CD14-positive monocyte (primary cell): ENCODE data around the gene FNDC10. TPM values are rescaled to one million over a fixed set of nuclear protein-coding genes. Genes with fewer than 3 reads are reported as not detected.
A peak's percentile ranks its signal among the peaks of the same experiment; 100 is the strongest.

Experiments
- DNase-seq, 3 donors: peaks; one replicate each; pipeline ENCODE4 v3.0.0-alpha.2; 2011 to 2022
- H2AFZ ChIP-seq: 2 replicates; pipeline ENCODE4 v1.6.0; 2012; ENCODE audit warnings: mild to moderate bottlenecking, low read depth, low read length, inconsistent platforms; ENCODE audit not compliant: insufficient read depth, poor library complexity, severe bottlenecking
- H3K27ac ChIP-seq, 2 donors: 1 replicate in 1 of 2; 2 replicates in 1 of 2; pipeline ENCODE4 v1.5.1; 2012 to 2013; ENCODE audit warnings: low read length in 2 of 2, control low read depth in 1 of 2, inconsistent platforms in 1 of 2, low read depth in 1 of 2, mild to moderate bottlenecking in 1 of 2
- H3K27me3 ChIP-seq, 2 donors: one replicate each; pipeline versions ENCODE4 v1.6.0 to v1.6.1; 2011 to 2013; ENCODE audit warnings: low read length in 2 of 2; ENCODE audit not compliant: control insufficient read depth in 2 of 2, insufficient read depth in 2 of 2
- H3K36me3 ChIP-seq, 2 donors: replicated peaks in 1 of 2; 1 replicate in 1 of 2; 2 replicates in 1 of 2; pipeline versions ENCODE4 v1.5.1 to v1.6.1; 2012 to 2013; ENCODE audit warnings: low read length in 2 of 2, control low read depth in 1 of 2, inconsistent platforms in 1 of 2, mild to moderate bottlenecking in 1 of 2; ENCODE audit not compliant: insufficient read depth in 2 of 2, control insufficient read depth in 1 of 2
- H3K4me1 ChIP-seq, 2 donors: 1 replicate in 1 of 2; 2 replicates in 1 of 2; pipeline versions ENCODE4 v1.5.1 to v1.6.1; 2012 to 2013; ENCODE audit warnings: low read length in 2 of 2, control low read depth in 1 of 2, inconsistent platforms in 1 of 2, mild to moderate bottlenecking in 1 of 2, moderate library complexity in 1 of 2; ENCODE audit not compliant: insufficient read depth in 2 of 2, control insufficient read depth in 1 of 2
- H3K4me2 ChIP-seq: replicated peaks from 2 replicates; pipeline ENCODE3; 2012; ENCODE audit warnings: low read length, moderate library complexity, mild to moderate bottlenecking; ENCODE audit not compliant: poor library complexity, severe bottlenecking; ENCODE audit errors: extremely low read depth
- H3K4me3 ChIP-seq, 3 experiments: fragments of 200-600 bp in 1 of 3; sonication (generic) in 1 of 3; replicated peaks in 1 of 3; 1 replicate in 2 of 3; 2 replicates in 1 of 3; pipeline ENCODE4 v1.5.1; 2011 to 2013; ENCODE audit warnings: low read length in 3 of 3, mild to moderate bottlenecking in 3 of 3, control low read depth in 2 of 3, low read depth in 2 of 3, inconsistent platforms in 1 of 3, moderate library complexity in 1 of 3
- H3K79me2 ChIP-seq: 2 replicates; pipeline ENCODE4 v1.6.0; 2012; ENCODE audit warnings: mild to moderate bottlenecking, control low read depth, inconsistent platforms, low read length, moderate library complexity; ENCODE audit not compliant: insufficient read depth
- H3K9ac ChIP-seq: 2 replicates; pipeline ENCODE4 v1.6.0; 2017; ENCODE audit warnings: low read length, mild to moderate bottlenecking; ENCODE audit not compliant: insufficient read depth, poor library complexity, severe bottlenecking
- H3K9me3 ChIP-seq, 2 donors: replicated peaks in 1 of 2; 1 replicate in 1 of 2; 2 replicates in 1 of 2; pipeline versions ENCODE4 v1.5.1 to v1.6.1; 2012 to 2013; ENCODE audit warnings: low read length in 2 of 2, control low read depth in 1 of 2; ENCODE audit not compliant: control insufficient read depth in 1 of 2, insufficient read depth in 1 of 2
- H4K20me1 ChIP-seq: 2 replicates; pipeline ENCODE4 v1.6.0; 2012; ENCODE audit warnings: mild to moderate bottlenecking, low read length, control low read depth, moderate library complexity; ENCODE audit not compliant: insufficient read depth
- H3K27ac Mint-ChIP-seq, 7 donors: one replicate each; pipeline ENCODE4 v1.8.0; 2020; ENCODE audit warnings: mild to moderate bottlenecking in 7 of 7, mixed read lengths in 7 of 7, moderate library complexity in 6 of 7, inconsistent platforms in 2 of 7
- H3K27me3 Mint-ChIP-seq, 3 donors: one replicate each; pipeline ENCODE4 v1.8.0; 2021 to 2022; ENCODE audit warnings: low read depth in 3 of 3, mild to moderate bottlenecking in 3 of 3, mixed read lengths in 3 of 3, moderate library complexity in 3 of 3, inconsistent platforms in 1 of 3
- H3K36me3 Mint-ChIP-seq, 2 donors: one replicate each; pipeline ENCODE4 v1.8.0; 2020; ENCODE audit warnings: mixed read lengths in 2 of 2, inconsistent platforms in 1 of 2, mild to moderate bottlenecking in 1 of 2
- H3K4me1 Mint-ChIP-seq: one replicate; pipeline ENCODE4 v1.8.0; 2020; ENCODE audit warnings: mild to moderate bottlenecking, mixed read lengths
- H3K4me3 Mint-ChIP-seq, 2 donors: one replicate each; pipeline ENCODE4 v1.8.0; 2020; ENCODE audit warnings: mild to moderate bottlenecking in 2 of 2, mixed read lengths in 2 of 2, moderate library complexity in 1 of 2
- H3K9me3 Mint-ChIP-seq, 7 donors: one replicate each; pipeline ENCODE4 v1.8.0; 2020 to 2022; ENCODE audit warnings: mixed read lengths in 7 of 7, mild to moderate bottlenecking in 6 of 7, moderate library complexity in 6 of 7, inconsistent platforms in 2 of 7
- CTCF ChIP-seq: fragments of 200-600 bp; IDR thresholded peaks from one replicate; pipeline ENCODE4 v1.8.0; 2022; ENCODE audit warnings: antibody characterized with exemption, mild to moderate bottlenecking
- WGBS: methylation state at CpG from one replicate; pipeline ENCODE4 v1.1.5; 2013; ENCODE audit warnings: missing lambda C conversion rate; ENCODE audit not compliant: insufficient coverage; 5-methylcytosine and 5-hydroxymethylcytosine counted together
- intact Hi-C, 2 donors: fragments of 100-400 bp; cut with micrococcal nuclease; formaldehyde crosslinking; loops; one replicate each; pipeline versions ENCODE4 v1.15.0 to v1.15.1; 2023
- polyA plus RNA-seq, 3 donors: library from polyadenylated mRNA; depleted of rRNA in 1 of 3; unstranded in 2 of 3; stranded (reverse) in 1 of 3; fragments of 300-500 nt in 2 of 3; fragments of >200 nt in 1 of 3; fragmentation: Illumina TruSeq in 2 of 3; gene quantifications; 1 replicate in 2 of 3; 2 replicates in 1 of 3; pipeline ENCODE4 v1.2.3, GENCODE V29; 2012 to 2021

The FNDC10 gene
- polyA plus RNA-seq, 3 donors = 0.46 to 3.4 (median 1.5) TPM

- no peak overlapping the region for H3K4me3 ChIP-seq
- H3K27me3 ChIP-seq = no peaks in the 10 kb centered on the region
- H3K9me3 ChIP-seq = no peaks in the 10 kb centered on the region
- no peak overlapping the region for H2AFZ ChIP-seq
- H3K36me3 ChIP-seq = peaks cover 56 to 72% of the 10 kb centered on the region in 2 donors
- DNase-seq = no peak
- H3K9ac ChIP-seq = no peak overlapping the region
- peaks cover 90% of the 10 kb centered on the region for H4K20me1 ChIP-seq
- WGBS = 99% methylated on average over 10 of the region's 15 CpGs
- Mint-ChIP-seq H3K4me1 (no peaks in the 10 kb centered on the region), H3K27me3 (peaks cover 0 to 4% (median 0%) of the 10 kb centered on the region in 3 donors), H3K27ac (peak overlapping the region in 3 of 7 donors; percentile 47 to 70 (median 50)), H3K36me3 (peaks cover 48 to 71% of the 10 kb centered on the region in 2 donors), H3K9me3 (no peaks in the 10 kb centered on the region), H3K4me3 (no peak overlapping the region)
- H3K4me2 ChIP-seq = no peak overlapping the region
- peaks cover 60% of the 10 kb centered on the region for H3K79me2 ChIP-seq
- no peak overlapping the region for H3K27ac ChIP-seq
- no peak for TF ChIP-seq CTCF
- intact Hi-C loops = no loop called here
- H3K4me1 ChIP-seq = no peaks in the 10 kb centered on the region
These were observed 38.0 kb downstream of the FNDC10 start for GRCh38 chr1:1561801-1562470.

- H3K4me3 Mint-ChIP-seq = no peak overlapping the region
- H3K4me2 ChIP-seq = no peak overlapping the region
- H3K9me3 ChIP-seq = no peaks in the 10 kb centered on the region
- peaks cover 0 to 3% (median 0%) of the 10 kb centered on the region in 3 donors for H3K27me3 Mint-ChIP-seq
- no peaks in the 10 kb centered on the region for H3K4me1 ChIP-seq
- H4K20me1 ChIP-seq = peaks cover 90% of the 10 kb centered on the region
- peaks cover 0 to 1% (median 0%) of the 10 kb centered on the region in 7 donors for H3K9me3 Mint-ChIP-seq
- H3K4me1 Mint-ChIP-seq = no peaks in the 10 kb centered on the region
- H3K4me3 ChIP-seq = no peak overlapping the region
- no peaks in the 10 kb centered on the region for H3K27me3 ChIP-seq
- no peak for TF ChIP-seq CTCF
- peaks cover 44% of the 10 kb centered on the region for H3K79me2 ChIP-seq
- H2AFZ ChIP-seq = no peak overlapping the region
- WGBS = 100% methylated on average over 4 of the region's 9 CpGs
- H3K36me3 Mint-ChIP-seq = peaks cover 44 to 65% of the 10 kb centered on the region in 2 donors
- H3K9ac ChIP-seq = no peak overlapping the region
- no peak overlapping the region for H3K27ac Mint-ChIP-seq
- H3K36me3 ChIP-seq = peaks cover 46 to 58% of the 10 kb centered on the region in 2 donors
- intact Hi-C loops = no loop called here
- no peak for DNase-seq
- H3K27ac ChIP-seq = no peak overlapping the region
These were observed 39.8 kb downstream of the FNDC10 start for GRCh38 chr1:1560178-1560577.
